Measurements from ENCODE around the gene RNLS.

DNA sequence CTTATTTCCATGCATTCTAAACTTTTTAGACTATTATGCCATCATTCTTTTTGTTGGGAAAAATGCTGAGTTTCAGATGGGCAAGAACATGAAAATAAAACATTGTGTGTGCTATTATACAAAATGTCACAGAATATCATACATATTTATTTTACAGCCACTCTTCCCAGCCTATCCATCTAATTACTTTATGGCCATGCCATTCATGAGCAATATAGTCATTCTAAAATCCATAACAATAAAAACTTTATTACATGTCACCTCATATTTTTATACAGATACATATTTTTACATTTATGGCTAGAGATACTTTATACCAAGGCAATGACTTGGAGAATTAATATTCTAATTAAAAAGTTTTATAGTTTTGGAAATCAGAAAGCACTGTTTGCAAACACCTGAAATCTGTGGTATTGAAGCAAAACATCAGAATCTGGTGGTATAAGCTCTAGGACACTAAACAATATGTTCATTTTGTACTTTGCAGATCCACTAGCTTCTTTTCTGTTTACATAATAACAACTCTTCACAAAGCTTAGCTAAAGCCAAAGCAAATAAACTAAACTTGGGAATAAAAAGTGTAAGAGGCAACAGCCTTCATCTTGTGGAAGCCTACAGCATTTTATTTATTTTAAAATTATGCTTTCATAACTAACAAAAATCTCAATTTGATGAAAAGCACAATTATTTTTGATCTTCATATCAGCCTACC is 210.1 kb downstream of the RNLS start:
- TF ChIP-seq, protein P1, sequence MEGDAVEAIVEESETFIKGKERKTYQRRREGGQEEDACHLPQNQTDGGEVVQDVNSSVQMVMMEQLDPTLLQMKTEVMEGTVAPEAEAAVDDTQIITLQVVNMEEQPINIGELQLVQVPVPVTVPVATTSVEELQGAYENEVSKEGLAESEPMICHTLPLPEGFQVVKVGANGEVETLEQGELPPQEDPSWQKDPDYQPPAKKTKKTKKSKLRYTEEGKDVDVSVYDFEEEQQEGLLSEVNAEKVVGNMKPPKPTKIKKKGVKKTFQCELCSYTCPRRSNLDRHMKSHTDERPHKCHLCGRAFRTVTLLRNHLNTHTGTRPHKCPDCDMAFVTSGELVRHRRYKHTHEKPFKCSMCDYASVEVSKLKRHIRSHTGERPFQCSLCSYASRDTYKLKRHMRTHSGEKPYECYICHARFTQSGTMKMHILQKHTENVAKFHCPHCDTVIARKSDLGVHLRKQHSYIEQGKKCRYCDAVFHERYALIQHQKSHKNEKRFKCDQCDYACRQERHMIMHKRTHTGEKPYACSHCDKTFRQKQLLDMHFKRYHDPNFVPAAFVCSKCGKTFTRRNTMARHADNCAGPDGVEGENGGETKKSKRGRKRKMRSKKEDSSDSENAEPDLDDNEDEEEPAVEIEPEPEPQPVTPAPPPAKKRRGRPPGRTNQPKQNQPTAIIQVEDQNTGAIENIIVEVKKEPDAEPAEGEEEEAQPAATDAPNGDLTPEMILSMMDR (IDR thresholded peaks at IDR 0.05; ENCODE audit: low read depth, low read length) = no peak
- no peak for TF ChIP-seq POLR2A (IDR thresholded peaks at IDR 0.05; ENCODE audit: extremely low read depth, insufficient read length)
- TF ChIP-seq MYC (IDR thresholded peaks at IDR 0.05; ENCODE audit: low read depth, low read length) = no peak
- TF ChIP-seq, protein P2, sequence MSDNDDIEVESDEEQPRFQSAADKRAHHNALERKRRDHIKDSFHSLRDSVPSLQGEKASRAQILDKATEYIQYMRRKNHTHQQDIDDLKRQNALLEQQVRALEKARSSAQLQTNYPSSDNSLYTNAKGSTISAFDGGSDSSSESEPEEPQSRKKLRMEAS (IDR thresholded peaks at IDR 0.05; ENCODE audit: low read depth, low read length) = no peak
